ENCODE measurements around the gene CDC42EP1.
A peak's percentile ranks its signal among the peaks of the same experiment; 100 is the strongest.

The CDC42EP1 gene

GRCh38 chr22:37604875-37605274, 44.6 kb downstream of the CDC42EP1 start:
- Histone ChIP-seq H3F3A (ENCODE audit: low read depth) (no peaks in the 10 kb centered on the region), H3K27me3 (ENCODE audit: insufficient read depth, low read length, poor library complexity, severe bottlenecking) (no peaks in the 10 kb centered on the region), H3K9me2 (replicated peaks; ENCODE audit: low read depth, low read length) (no peaks in the 10 kb centered on the region), H3K9me3 (ENCODE audit: insufficient read depth, low read depth, low read length) (no peaks in the 10 kb centered on the region), H3K4me2 (ENCODE audit: low read depth, low read length, poor library complexity, severe bottlenecking) (peak overlapping the region; percentile 57), H3K79me2 (ENCODE audit: insufficient read depth, low read length) (peaks cover 9% of the 10 kb centered on the region), H4K20me1 (ENCODE audit: insufficient read depth, low read length, poor library complexity, severe bottlenecking) (peaks cover 8% of the 10 kb centered on the region), H3K4me3 (ENCODE audit: low read length, poor library complexity, severe bottlenecking) (peak overlapping the region; percentile 12), H3K36me3 (ENCODE audit: insufficient read depth, low read length) (no peaks in the 10 kb centered on the region), H3K4me1 (ENCODE audit: insufficient read depth, low read length, poor library complexity, severe bottlenecking) (peaks cover 16% of the 10 kb centered on the region), H2AFZ (ENCODE audit: low read length) (no peak overlapping the region), H3K9ac (ENCODE audit: low read depth, low read length, poor library complexity, severe bottlenecking) (no peak overlapping the region)
- TF ChIP-seq EZH2phosphoT487 (IDR thresholded peaks at IDR 0.05; ENCODE audit: borderline replicate concordance), result no peak
- no peak for TF ChIP-seq CTCF (conservative IDR thresholded peaks at IDR 0.05; ENCODE audit: low read length)

DNA sequence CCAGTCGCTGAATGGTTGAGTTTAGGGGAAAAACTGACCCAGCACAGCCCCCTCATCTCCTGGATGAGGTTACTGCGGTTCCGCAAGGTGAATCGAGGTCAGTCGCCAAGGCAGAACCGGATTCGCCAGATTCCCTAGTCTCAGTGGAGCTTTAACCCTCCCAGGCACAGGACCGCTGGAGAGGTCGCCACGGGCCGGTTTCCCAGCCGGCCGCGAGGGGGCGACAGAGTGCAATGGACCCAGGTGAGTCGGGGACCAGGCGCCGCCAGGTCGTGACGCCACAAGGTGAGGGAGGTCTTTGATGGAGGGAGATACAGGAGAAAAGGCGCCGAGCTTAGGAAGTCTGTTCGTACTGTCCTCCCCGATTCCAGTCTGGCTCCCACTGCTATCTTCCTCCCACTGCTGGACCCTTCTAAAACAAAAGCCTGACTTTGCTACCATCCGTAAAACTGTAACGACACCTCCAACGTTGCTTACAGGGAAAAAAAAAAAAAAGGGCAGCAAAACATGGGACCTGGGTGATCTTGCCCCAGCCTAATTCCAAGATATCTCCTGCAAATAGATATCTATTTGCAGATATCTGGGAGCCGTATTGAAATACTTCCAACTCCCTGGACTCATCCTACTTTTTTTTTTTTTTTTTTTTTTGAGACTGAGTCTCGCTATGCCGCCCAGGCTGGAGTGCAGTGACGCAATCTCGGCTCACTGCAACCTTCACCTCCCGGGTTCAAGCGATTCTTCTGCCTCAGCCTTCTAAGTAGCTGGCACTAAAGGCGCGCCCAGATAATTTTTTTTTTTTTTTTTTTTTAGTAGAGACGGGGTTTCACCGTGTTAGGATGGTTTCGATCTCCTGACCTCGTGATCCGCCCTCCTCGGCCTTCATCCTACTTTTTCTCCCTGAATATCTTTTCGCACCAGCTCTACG, 47.0 kb downstream of the CDC42EP1 start:
- Histone ChIP-seq H3K9me2 (replicated peaks; ENCODE audit: low read depth, low read length) (no peaks in the 10 kb centered on the region), H3K4me1 (ENCODE audit: insufficient read depth, low read length, poor library complexity, severe bottlenecking) (peaks cover 34% of the 10 kb centered on the region), H3F3A (ENCODE audit: low read depth) (no peaks in the 10 kb centered on the region), H3K9ac (ENCODE audit: low read depth, low read length, poor library complexity, severe bottlenecking) (no peak overlapping the region), H3K9me3 (ENCODE audit: insufficient read depth, low read depth, low read length) (no peaks in the 10 kb centered on the region), H3K27me3 (ENCODE audit: insufficient read depth, low read length, poor library complexity, severe bottlenecking) (no peaks in the 10 kb centered on the region), H2AFZ (ENCODE audit: low read length) (no peak overlapping the region), H3K4me3 (ENCODE audit: low read length, poor library complexity, severe bottlenecking) (peak overlapping the region; percentile 24), H3K36me3 (ENCODE audit: insufficient read depth, low read length) (no peaks in the 10 kb centered on the region), H4K20me1 (ENCODE audit: insufficient read depth, low read length, poor library complexity, severe bottlenecking) (peaks cover 17% of the 10 kb centered on the region), H3K4me2 (ENCODE audit: low read depth, low read length, poor library complexity, severe bottlenecking) (peak overlapping the region; percentile 32), H3K79me2 (ENCODE audit: insufficient read depth, low read length) (peaks cover 29% of the 10 kb centered on the region)
- peak; percentile 98 for TF ChIP-seq CTCF (conservative IDR thresholded peaks at IDR 0.05; ENCODE audit: low read length)
- no peak for TF ChIP-seq EZH2phosphoT487 (IDR thresholded peaks at IDR 0.05; ENCODE audit: borderline replicate concordance)

DNA sequence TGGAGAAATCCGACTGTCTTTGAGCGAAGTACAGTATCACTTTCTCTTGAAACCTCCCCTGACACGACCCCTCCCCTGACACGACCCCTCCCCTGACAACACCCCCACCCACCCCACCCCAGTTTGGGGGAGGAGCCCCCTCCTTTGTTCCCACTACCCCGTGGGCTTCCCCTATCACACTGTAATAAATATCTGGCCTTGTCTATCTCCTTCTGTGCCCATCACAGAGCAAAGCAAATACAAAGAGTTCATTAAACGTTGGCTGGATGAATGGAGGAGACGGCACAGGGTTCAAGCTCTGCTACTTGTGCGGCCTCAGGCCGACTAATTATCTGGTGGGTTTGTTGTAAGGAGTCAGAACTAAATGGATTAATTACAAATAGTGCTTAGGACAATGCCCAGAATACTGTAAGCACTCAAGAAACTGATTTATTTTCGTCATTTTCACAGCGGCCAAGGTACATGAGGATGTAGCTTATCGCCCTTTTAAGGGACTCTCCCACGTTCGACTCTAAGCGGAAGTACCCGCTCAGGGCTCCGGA, 47.7 kb downstream of the CDC42EP1 start:
- Histone ChIP-seq H3F3A (ENCODE audit: low read depth) (no peaks in the 10 kb centered on the region), H3K9ac (ENCODE audit: low read depth, low read length, poor library complexity, severe bottlenecking) (peak overlapping the region; percentile 95), H3K9me3 (ENCODE audit: insufficient read depth, low read depth, low read length) (no peaks in the 10 kb centered on the region), H3K4me1 (ENCODE audit: insufficient read depth, low read length, poor library complexity, severe bottlenecking) (peaks cover 31% of the 10 kb centered on the region), H3K79me2 (ENCODE audit: insufficient read depth, low read length) (peaks cover 33% of the 10 kb centered on the region), H4K20me1 (ENCODE audit: insufficient read depth, low read length, poor library complexity, severe bottlenecking) (peaks cover 17% of the 10 kb centered on the region), H3K36me3 (ENCODE audit: insufficient read depth, low read length) (no peaks in the 10 kb centered on the region), H2AFZ (ENCODE audit: low read length) (peak overlapping the region; percentile 87), H3K27me3 (ENCODE audit: insufficient read depth, low read length, poor library complexity, severe bottlenecking) (no peaks in the 10 kb centered on the region), H3K4me2 (ENCODE audit: low read depth, low read length, poor library complexity, severe bottlenecking) (peak overlapping the region; percentile 62), H3K4me3 (ENCODE audit: low read length, poor library complexity, severe bottlenecking) (peak overlapping the region; percentile 94), H3K9me2 (replicated peaks; ENCODE audit: low read depth, low read length) (no peaks in the 10 kb centered on the region)
- TF ChIP-seq CTCF (conservative IDR thresholded peaks at IDR 0.05; ENCODE audit: low read length) (no peak), EZH2phosphoT487 (IDR thresholded peaks at IDR 0.05; ENCODE audit: borderline replicate concordance) (no peak)
